NOMO-1 (cell line): ENCODE measurements around the gene SPR.
"Not testable (repeated sequence)": the region's sequence is repeated elsewhere in the genome, so short reads cannot be mapped to it uniquely, and the experiment has no call there.

Experiments used
- DNase-seq, 2 experiments: peaks; one replicate each; lab custom pipeline; 2025; ENCODE audit not compliant: unreplicated experiment in 2 of 2; lab: John Stamatoyannopoulos, UW

Gene SPR

GRCh38 chr2:72888438-72889202 is 1.4 kb downstream of the SPR start:
- DNase-seq: no peak

GRCh38 chr2:72889991-72890390 is 2.8 kb downstream of the SPR start:
- DNase-seq: no peak

- DNase-seq: peak; percentile 12 to 39
Measured at GRCh38 chr2:72891091-72891818, 4.0 kb downstream of the SPR start.

DNA sequence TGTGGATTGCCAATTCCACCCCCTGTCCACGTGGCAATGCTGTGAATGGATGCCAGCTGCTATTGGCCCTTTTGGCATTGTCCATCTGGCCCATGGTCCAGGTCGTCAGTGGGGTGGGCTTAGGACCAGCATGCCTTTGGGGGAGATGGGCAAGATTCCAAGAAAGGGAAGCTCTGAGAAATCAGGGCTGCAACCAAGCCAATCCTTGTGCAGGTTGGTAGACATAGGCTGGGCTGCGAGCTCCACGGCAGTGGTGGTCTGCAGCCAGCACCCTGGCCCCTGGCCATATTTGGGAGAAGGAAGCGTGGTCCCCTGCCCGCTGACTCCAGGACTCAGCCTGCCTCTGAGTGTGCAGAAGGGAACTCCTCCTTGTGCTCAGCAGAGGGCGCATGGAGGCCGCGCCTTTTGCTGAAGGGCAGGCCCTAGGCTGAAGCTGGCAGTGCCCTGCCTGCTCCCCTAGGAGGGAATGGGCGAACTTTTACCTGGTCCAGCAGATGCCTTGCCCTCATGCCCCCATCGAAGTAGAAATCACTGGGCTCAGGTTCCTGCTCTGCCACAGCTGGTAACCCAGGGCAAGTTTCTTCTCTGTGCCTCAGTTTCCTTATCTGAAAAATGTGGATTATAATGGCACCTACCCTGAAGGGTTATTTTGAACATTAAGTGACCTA is 5.4 kb downstream of the SPR start:
- DNase-seq: peak; percentile 32 to 53

GRCh38 chr2:72893594-72894319 is 6.5 kb downstream of the SPR start:
- no peak for DNase-seq

DNA sequence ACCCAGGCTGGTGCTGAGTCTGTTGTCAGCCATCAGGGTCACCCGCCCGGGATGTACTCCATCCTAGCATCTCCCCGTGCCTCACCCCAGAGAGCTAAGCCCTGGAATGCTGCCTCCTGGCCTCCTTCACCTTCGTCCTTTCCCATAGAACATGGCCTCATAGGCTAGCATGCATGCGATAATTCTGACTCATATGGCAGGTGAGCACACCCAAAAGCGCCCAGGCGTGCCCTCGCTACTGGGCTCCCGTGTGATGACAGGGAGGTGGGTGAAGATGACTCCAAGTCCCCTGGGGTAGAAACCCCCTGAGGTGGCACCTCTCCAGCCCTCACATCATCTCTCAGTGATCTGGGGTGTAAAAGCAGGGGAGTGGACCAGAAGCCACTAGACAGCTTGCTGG is 7.3 kb downstream of the SPR start:
- no peak for DNase-seq

DNA sequence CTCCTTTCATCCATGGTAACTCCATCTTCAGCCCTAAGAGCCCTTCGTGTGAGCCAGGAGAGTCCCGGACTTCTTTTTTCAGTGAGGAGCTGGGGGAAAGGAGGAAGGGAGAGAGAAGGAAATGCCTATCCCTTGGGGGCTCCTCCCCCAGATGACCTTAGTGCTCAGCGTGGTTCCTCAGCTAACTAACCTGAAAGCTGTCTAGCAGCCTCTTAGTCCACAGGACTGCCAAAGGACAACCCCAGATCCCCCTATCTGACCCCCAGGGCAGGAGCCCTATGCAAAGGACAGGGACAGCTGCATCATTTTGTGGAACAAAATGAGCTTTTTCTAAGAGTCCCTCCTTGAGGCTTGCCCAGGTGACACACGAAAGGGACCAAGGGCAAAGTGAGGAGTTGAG is 7.9 kb downstream of the SPR start:
- DNase-seq: no peak

- no peak for DNase-seq
Measured at GRCh38 chr2:72895759-72896281, 8.6 kb downstream of the SPR start.

- no peak for DNase-seq
Measured at GRCh38 chr2:72896446-72896845, 9.2 kb downstream of the SPR start.

DNA sequence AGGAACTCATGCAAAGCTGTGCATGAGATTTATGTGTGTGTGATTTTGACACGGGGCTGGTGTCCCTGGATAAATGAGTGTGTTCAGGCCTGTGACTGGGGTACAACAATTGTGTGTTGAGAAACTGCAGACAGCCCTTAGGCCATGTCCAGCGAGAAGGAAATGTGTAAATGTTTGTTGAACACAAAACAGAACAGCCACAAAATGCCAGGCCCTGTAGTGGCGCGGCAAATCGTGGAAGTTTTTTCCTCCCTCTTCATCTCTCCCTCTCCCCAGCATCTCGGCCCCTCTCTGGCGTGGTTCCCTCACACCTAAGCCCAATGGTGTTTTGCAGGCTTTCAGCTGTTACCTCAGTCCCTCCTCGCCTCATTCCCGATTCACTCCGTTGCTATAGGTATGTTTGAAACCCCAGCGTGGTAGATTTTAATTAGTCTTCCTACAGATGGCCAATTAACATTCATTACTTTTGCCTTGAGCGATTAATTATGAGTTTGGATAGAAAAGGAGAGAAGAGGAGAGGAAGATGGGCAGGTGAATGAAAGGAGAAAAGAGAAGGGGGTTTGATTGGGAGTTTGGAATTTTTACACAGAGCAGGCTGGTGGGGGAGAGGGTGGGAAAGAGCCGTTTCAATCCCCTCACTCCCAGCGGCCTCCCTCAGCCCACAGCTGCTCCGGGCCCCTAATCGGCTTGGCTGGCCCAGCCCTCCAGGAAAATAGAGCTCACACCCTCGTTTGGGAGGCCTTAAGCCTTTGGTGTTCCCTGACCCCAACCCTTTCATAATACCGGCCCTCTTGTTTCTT is 10.8 kb downstream of the SPR start:
- no peak for DNase-seq

DNA sequence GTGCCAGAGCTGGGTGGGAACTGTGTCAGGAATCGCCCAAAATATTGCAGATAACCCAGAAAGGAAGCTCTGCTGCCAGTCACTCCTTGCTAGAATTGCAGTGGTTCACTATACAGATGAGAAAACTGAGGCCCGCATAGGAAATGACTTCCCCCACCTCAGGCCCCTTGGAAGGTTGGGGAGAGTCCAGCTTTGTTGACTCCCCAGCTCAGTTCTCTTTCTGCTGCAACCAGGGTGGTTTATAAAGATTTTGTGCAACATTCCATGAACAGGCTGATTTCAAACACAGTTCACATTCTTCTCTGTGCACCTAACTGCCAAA is 11.3 kb downstream of the SPR start:
- DNase-seq: no peak

- no peak for DNase-seq
Measured at GRCh38 chr2:72900191-72900825, 13.1 kb downstream of the SPR start.

DNA sequence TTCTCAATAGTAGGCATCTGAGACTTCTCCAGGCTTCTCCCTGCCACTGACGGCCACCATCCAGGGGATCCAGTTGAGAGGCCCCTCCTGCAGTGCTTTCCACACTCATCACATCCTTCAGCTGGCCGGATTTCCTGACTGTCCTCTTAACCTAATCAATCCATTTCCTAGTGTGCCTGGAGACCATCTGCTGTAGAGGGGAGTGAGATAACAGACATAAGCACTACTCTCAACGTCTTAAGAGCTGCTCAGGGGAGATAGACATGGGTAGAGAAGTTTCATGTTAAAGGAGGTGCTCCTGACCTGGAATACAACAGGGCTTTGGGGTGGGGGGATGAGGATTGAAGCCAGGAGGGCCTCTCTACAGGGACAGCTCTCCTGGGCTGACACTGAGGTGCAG is 14.2 kb downstream of the SPR start:
- no peak for DNase-seq

GRCh38 chr2:72907369-72907768 is 20.2 kb downstream of the SPR start:
- DNase-seq: not testable (repeated sequence)

DNA sequence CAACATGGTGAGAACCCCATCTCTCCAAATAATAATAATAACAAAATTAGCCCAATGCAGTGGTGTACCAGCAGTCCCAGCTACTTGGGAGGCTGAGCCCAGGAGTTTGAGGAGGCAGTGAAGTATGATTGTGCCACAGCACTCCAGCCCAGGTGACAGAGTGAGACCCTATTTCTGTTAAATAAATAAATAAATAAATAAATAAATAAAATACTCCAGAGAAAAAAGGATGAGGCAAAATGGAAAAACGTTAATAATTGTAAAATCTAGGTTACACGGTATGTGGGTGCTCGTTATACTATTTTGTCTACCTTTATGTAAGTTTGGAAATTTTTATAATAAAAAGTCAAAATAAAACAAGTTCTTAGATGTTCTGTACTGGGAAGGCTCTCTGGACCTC is 21.5 kb downstream of the SPR start:
- no peak for DNase-seq

- DNase-seq: no peak
Measured at GRCh38 chr2:72911256-72911655, 24.0 kb downstream of the SPR start.

GRCh38 chr2:72913486-72914205 is 26.4 kb downstream of the SPR start:
- no peak for DNase-seq

DNA sequence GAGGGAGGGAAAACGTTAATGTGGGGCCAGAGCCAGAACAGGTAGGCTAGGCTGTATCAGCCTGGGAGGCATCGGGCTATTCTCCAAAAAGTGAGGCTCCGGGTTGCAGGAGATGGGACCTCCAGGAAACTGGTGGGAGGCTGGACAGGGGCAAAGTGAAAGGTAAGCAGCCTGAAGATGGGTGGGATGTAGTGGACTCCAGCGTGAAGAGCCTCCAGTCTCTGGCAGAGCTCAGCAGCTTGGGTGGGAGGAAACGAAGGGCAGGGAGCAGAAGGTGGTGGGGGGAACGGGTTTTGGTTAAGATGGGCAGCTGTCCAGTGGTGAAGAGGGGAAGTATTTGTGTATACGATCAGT is 27.0 kb downstream of the SPR start:
- no peak for DNase-seq

DNA sequence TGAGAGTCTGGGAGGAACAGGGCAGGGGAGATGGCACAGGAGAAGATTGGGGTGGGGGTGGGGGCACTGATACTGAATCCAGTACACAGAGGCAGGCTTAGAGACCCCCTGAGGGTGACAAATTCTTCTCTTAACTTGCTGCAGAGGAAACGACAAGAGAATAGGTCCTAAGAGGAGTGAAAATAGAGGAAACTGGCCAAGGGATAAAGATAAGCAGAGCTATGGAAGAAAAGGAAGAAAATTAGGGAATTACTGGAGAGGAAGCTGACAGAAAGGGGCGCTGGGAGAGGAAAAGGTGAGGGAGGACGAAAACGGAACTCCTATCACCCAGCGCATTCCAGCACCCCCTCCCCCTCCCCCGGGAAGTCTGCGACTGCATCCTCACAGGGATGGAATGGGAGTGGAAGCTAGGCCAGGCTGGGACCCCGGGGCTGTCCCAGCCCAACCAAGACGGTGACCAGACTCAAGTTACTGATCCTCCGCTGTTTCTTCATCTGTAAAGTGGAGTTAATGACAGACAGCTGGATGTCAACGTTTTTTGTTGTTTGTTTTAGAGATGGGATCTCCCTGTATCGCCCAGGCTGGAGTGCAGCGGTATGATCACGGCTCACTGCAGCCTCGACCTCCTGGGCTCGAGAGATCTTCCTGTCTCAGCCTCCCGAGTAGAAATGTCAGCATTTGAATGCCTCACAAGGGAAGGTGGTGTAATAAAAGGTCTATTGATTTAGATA is 27.5 kb downstream of the SPR start:
- DNase-seq: no peak
